CD14-positive monocyte (primary cell): Measurements from ENCODE around the gene SPACA5. TPM values are rescaled to one million over a fixed set of nuclear protein-coding genes. Genes with fewer than 3 reads are reported as not detected.

Source experiments
- DNase-seq, 3 donors: peaks; one replicate each; pipeline ENCODE4 v3.0.0-alpha.2; 2011 to 2022
- H2AFZ ChIP-seq: 2 replicates; pipeline ENCODE4 v1.6.0; 2012; ENCODE audit warnings: mild to moderate bottlenecking, low read depth, low read length, inconsistent platforms; ENCODE audit not compliant: insufficient read depth, poor library complexity, severe bottlenecking
- H3K27ac ChIP-seq, 2 donors: 1 replicate in 1 of 2; 2 replicates in 1 of 2; pipeline ENCODE4 v1.5.1; 2012 to 2013; ENCODE audit warnings: low read length in 2 of 2, control low read depth in 1 of 2, inconsistent platforms in 1 of 2, low read depth in 1 of 2, mild to moderate bottlenecking in 1 of 2
- H3K27me3 ChIP-seq, 2 donors: one replicate each; pipeline versions ENCODE4 v1.6.0 to v1.6.1; 2011 to 2013; ENCODE audit warnings: low read length in 2 of 2; ENCODE audit not compliant: control insufficient read depth in 2 of 2, insufficient read depth in 2 of 2
- H3K36me3 ChIP-seq, 2 donors: replicated peaks in 1 of 2; 1 replicate in 1 of 2; 2 replicates in 1 of 2; pipeline versions ENCODE4 v1.5.1 to v1.6.1; 2012 to 2013; ENCODE audit warnings: low read length in 2 of 2, control low read depth in 1 of 2, inconsistent platforms in 1 of 2, mild to moderate bottlenecking in 1 of 2; ENCODE audit not compliant: insufficient read depth in 2 of 2, control insufficient read depth in 1 of 2
- H3K4me1 ChIP-seq, 2 donors: 1 replicate in 1 of 2; 2 replicates in 1 of 2; pipeline versions ENCODE4 v1.5.1 to v1.6.1; 2012 to 2013; ENCODE audit warnings: low read length in 2 of 2, control low read depth in 1 of 2, inconsistent platforms in 1 of 2, mild to moderate bottlenecking in 1 of 2, moderate library complexity in 1 of 2; ENCODE audit not compliant: insufficient read depth in 2 of 2, control insufficient read depth in 1 of 2
- H3K4me2 ChIP-seq: replicated peaks from 2 replicates; pipeline ENCODE3; 2012; ENCODE audit warnings: low read length, moderate library complexity, mild to moderate bottlenecking; ENCODE audit not compliant: poor library complexity, severe bottlenecking; ENCODE audit errors: extremely low read depth
- H3K4me3 ChIP-seq, 3 experiments: fragments of 200-600 bp in 1 of 3; sonication (generic) in 1 of 3; replicated peaks in 1 of 3; 1 replicate in 2 of 3; 2 replicates in 1 of 3; pipeline ENCODE4 v1.5.1; 2011 to 2013; ENCODE audit warnings: low read length in 3 of 3, mild to moderate bottlenecking in 3 of 3, control low read depth in 2 of 3, low read depth in 2 of 3, inconsistent platforms in 1 of 3, moderate library complexity in 1 of 3
- H3K79me2 ChIP-seq: 2 replicates; pipeline ENCODE4 v1.6.0; 2012; ENCODE audit warnings: mild to moderate bottlenecking, control low read depth, inconsistent platforms, low read length, moderate library complexity; ENCODE audit not compliant: insufficient read depth
- H3K9ac ChIP-seq: 2 replicates; pipeline ENCODE4 v1.6.0; 2017; ENCODE audit warnings: low read length, mild to moderate bottlenecking; ENCODE audit not compliant: insufficient read depth, poor library complexity, severe bottlenecking
- H3K9me3 ChIP-seq, 2 donors: replicated peaks in 1 of 2; 1 replicate in 1 of 2; 2 replicates in 1 of 2; pipeline versions ENCODE4 v1.5.1 to v1.6.1; 2012 to 2013; ENCODE audit warnings: low read length in 2 of 2, control low read depth in 1 of 2; ENCODE audit not compliant: control insufficient read depth in 1 of 2, insufficient read depth in 1 of 2
- H4K20me1 ChIP-seq: 2 replicates; pipeline ENCODE4 v1.6.0; 2012; ENCODE audit warnings: mild to moderate bottlenecking, low read length, control low read depth, moderate library complexity; ENCODE audit not compliant: insufficient read depth
- H3K27ac Mint-ChIP-seq, 7 donors: one replicate each; pipeline ENCODE4 v1.8.0; 2020; ENCODE audit warnings: mild to moderate bottlenecking in 7 of 7, mixed read lengths in 7 of 7, moderate library complexity in 6 of 7, inconsistent platforms in 2 of 7
- H3K27me3 Mint-ChIP-seq, 3 donors: one replicate each; pipeline ENCODE4 v1.8.0; 2021 to 2022; ENCODE audit warnings: low read depth in 3 of 3, mild to moderate bottlenecking in 3 of 3, mixed read lengths in 3 of 3, moderate library complexity in 3 of 3, inconsistent platforms in 1 of 3
- H3K36me3 Mint-ChIP-seq, 2 donors: one replicate each; pipeline ENCODE4 v1.8.0; 2020; ENCODE audit warnings: mixed read lengths in 2 of 2, inconsistent platforms in 1 of 2, mild to moderate bottlenecking in 1 of 2
- H3K4me1 Mint-ChIP-seq: one replicate; pipeline ENCODE4 v1.8.0; 2020; ENCODE audit warnings: mild to moderate bottlenecking, mixed read lengths
- H3K4me3 Mint-ChIP-seq, 2 donors: one replicate each; pipeline ENCODE4 v1.8.0; 2020; ENCODE audit warnings: mild to moderate bottlenecking in 2 of 2, mixed read lengths in 2 of 2, moderate library complexity in 1 of 2
- H3K9me3 Mint-ChIP-seq, 7 donors: one replicate each; pipeline ENCODE4 v1.8.0; 2020 to 2022; ENCODE audit warnings: mixed read lengths in 7 of 7, mild to moderate bottlenecking in 6 of 7, moderate library complexity in 6 of 7, inconsistent platforms in 2 of 7
- WGBS: methylation state at CpG from one replicate; pipeline ENCODE4 v1.1.5; 2013; ENCODE audit warnings: missing lambda C conversion rate; ENCODE audit not compliant: insufficient coverage; 5-methylcytosine and 5-hydroxymethylcytosine counted together
- intact Hi-C, 2 donors: fragments of 100-400 bp; cut with micrococcal nuclease; formaldehyde crosslinking; loops; one replicate each; pipeline versions ENCODE4 v1.15.0 to v1.15.1; 2023
- polyA plus RNA-seq, 3 donors: library from polyadenylated mRNA; depleted of rRNA in 1 of 3; unstranded in 2 of 3; stranded (reverse) in 1 of 3; fragments of 300-500 nt in 2 of 3; fragments of >200 nt in 1 of 3; fragmentation: Illumina TruSeq in 2 of 3; gene quantifications; 1 replicate in 2 of 3; 2 replicates in 1 of 3; pipeline ENCODE4 v1.2.3, GENCODE V29; 2012 to 2021
- TF ChIP-seq, protein P1 (sequence below): fragments of 200-600 bp; IDR thresholded peaks from one replicate; pipeline ENCODE4 v1.8.0; 2022; ENCODE audit warnings: antibody characterized with exemption, mild to moderate bottlenecking

Gene SPACA5
- polyA plus RNA-seq, 3 donors: not detected

- 86% methylated on average over 1 of the region's 4 CpGs for WGBS
- Histone ChIP-seq H3K27ac (no peak overlapping the region), H2AFZ (no peak overlapping the region), H3K79me2 (no peaks in the 10 kb centered on the region), H3K9ac (no peak overlapping the region), H3K4me1 (no peaks in the 10 kb centered on the region), H3K36me3 (no peaks in the 10 kb centered on the region), H4K20me1 (no peaks in the 10 kb centered on the region), H3K4me3 (no peak overlapping the region), H3K27me3 (no peaks in the 10 kb centered on the region), H3K4me2 (no peak overlapping the region), H3K9me3 (no peaks in the 10 kb centered on the region)
- DNase-seq: no peak
- peaks cover 2% of the 10 kb centered on the region for H3K4me1 Mint-ChIP-seq
- H3K36me3 Mint-ChIP-seq: no peaks in the 10 kb centered on the region
- TF ChIP-seq, protein P1, sequence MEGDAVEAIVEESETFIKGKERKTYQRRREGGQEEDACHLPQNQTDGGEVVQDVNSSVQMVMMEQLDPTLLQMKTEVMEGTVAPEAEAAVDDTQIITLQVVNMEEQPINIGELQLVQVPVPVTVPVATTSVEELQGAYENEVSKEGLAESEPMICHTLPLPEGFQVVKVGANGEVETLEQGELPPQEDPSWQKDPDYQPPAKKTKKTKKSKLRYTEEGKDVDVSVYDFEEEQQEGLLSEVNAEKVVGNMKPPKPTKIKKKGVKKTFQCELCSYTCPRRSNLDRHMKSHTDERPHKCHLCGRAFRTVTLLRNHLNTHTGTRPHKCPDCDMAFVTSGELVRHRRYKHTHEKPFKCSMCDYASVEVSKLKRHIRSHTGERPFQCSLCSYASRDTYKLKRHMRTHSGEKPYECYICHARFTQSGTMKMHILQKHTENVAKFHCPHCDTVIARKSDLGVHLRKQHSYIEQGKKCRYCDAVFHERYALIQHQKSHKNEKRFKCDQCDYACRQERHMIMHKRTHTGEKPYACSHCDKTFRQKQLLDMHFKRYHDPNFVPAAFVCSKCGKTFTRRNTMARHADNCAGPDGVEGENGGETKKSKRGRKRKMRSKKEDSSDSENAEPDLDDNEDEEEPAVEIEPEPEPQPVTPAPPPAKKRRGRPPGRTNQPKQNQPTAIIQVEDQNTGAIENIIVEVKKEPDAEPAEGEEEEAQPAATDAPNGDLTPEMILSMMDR: no peak
- H3K27me3 Mint-ChIP-seq: peaks cover 0 to 4% (median 1%) of the 10 kb centered on the region in 3 donors
- no peak overlapping the region for H3K4me3 Mint-ChIP-seq
- H3K27ac Mint-ChIP-seq: no peak overlapping the region
- H3K9me3 Mint-ChIP-seq: peaks cover 0 to 5% (median 0%) of the 10 kb centered on the region in 7 donors
- intact Hi-C loops: no loop called here
These were observed 29.1 kb downstream of the SPACA5 start for GRCh38 chrX:48035891-48036290.

DNA sequence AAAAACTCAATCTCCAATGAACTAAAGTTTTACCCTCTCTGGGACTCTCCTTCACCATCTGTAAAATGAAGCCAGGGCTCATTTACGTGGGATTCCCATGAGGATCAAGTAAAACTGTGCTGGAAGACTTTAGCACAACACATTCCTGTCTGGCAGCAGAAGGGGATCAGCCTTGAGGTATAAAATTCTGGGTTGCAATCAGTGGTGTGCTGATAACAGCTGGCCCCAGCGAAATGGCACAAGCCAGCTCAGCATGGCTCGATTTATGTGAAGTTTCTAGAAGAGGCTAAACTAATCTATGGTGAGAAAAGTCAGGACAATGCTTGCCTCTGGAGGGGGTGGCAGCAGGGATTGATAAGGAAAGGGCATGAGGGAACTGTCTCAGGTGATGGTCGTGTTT, 36.3 kb downstream of the SPACA5 start:
- Histone ChIP-seq H2AFZ (no peak overlapping the region), H3K4me1 (no peaks in the 10 kb centered on the region), H3K27ac (no peak overlapping the region), H3K4me2 (no peak overlapping the region), H3K27me3 (no peaks in the 10 kb centered on the region), H3K36me3 (no peaks in the 10 kb centered on the region), H3K4me3 (no peak overlapping the region), H4K20me1 (no peaks in the 10 kb centered on the region), H3K79me2 (no peaks in the 10 kb centered on the region), H3K9ac (no peak overlapping the region), H3K9me3 (no peaks in the 10 kb centered on the region)
- Mint-ChIP-seq H3K27me3 (peaks cover 0 to 2% (median 2%) of the 10 kb centered on the region in 3 donors), H3K9me3 (peaks cover 0 to 1% (median 0%) of the 10 kb centered on the region in 7 donors), H3K4me3 (no peak overlapping the region), H3K36me3 (no peaks in the 10 kb centered on the region), H3K4me1 (peaks cover 2% of the 10 kb centered on the region), H3K27ac (no peak overlapping the region)
- no CpG with 5 or more reads among the region's 4 CpGs for WGBS
- TF ChIP-seq, protein P1: no peak
- intact Hi-C loops: no loop called here
- DNase-seq: no peak
